ENCODE results near the gene KLF6.

Gene KLF6

GRCh38 chr10:3786295-3787015 lies 1.4 kb upstream of the KLF6 start:
- no peak for DNase-seq

- peak; percentile 80 for DNase-seq
Measured at GRCh38 chr10:3785851-3786271, 852 bp upstream of the KLF6 start.

GRCh38 chr10:3785251-3785850 lies 342 bp upstream of the KLF6 start:
- peak; percentile 99 for DNase-seq

GRCh38 chr10:3783682-3784432 lies 1.2 kb downstream of the KLF6 start:
- DNase-seq: peak; percentile 66

- DNase-seq: peak; percentile 85
Measured at GRCh38 chr10:3783316-3783681, 1.7 kb downstream of the KLF6 start.

GRCh38 chr10:3782451-3783315 lies 2.3 kb downstream of the KLF6 start:
- peak; percentile 75 for DNase-seq

- DNase-seq: no peak
Measured at GRCh38 chr10:3782146-3782450, 2.9 kb downstream of the KLF6 start.

- DNase-seq: peak; percentile 72
Measured at GRCh38 chr10:3781468-3782145, 3.4 kb downstream of the KLF6 start.

GRCh38 chr10:3780771-3781467 lies 4.1 kb downstream of the KLF6 start:
- peak; percentile 56 for DNase-seq

GRCh38 chr10:3780021-3780770 lies 4.8 kb downstream of the KLF6 start:
- DNase-seq: peak; percentile 55

- peak; percentile 55 for DNase-seq
Measured at GRCh38 chr10:3779158-3779741, 5.8 kb downstream of the KLF6 start.

GRCh38 chr10:3778692-3779157 lies 6.3 kb downstream of the KLF6 start:
- peak; percentile 42 for DNase-seq

GRCh38 chr10:3777981-3778691 lies 6.9 kb downstream of the KLF6 start:
- DNase-seq: peak; percentile 39

- DNase-seq: peak; percentile 68
Measured at GRCh38 chr10:3776796-3777571, 8.0 kb downstream of the KLF6 start.

GRCh38 chr10:3775696-3776551 lies 9.1 kb downstream of the KLF6 start:
- DNase-seq: peak; percentile 56

GRCh38 chr10:3774814-3775695 lies 10.0 kb downstream of the KLF6 start:
- DNase-seq: peak; percentile 52

All from activated CD8-positive, alpha-beta memory T cell treated with anti-CD3 and anti-CD28 coated beads, Interleukin-2, amount 50 U/mL, for 48 hours (primary cell).